Kidney (tissue), 14 donors: ENCODE measurements around the gene CLIP1. TPM values are rescaled to one million over a fixed set of nuclear protein-coding genes. Genes with fewer than 3 reads are reported as not detected.
"Not testable (repeated sequence)": the region's sequence is repeated elsewhere in the genome, so short reads cannot be mapped to it uniquely, and the experiment has no call there.

Experiments used
- DNase-seq, 5 donors: peaks; one replicate each; pipeline ENCODE4 v3.0.0-alpha.2; 2013 to 2020
- FAIRE-seq: peaks from 2 replicates; lab custom pipeline; 2012; peaks lifted over from hg19 to GRCh38; lab: Jason Lieb, UNC
- H3K27ac ChIP-seq, 2 donors: one replicate each; pipeline ENCODE4 v1.7.0; 2013; ENCODE audit warnings: low read depth in 2 of 2, low read length in 2 of 2, inconsistent platforms in 1 of 2
- H3K27me3 ChIP-seq: one replicate; pipeline ENCODE4 v1.7.1; 2013; ENCODE audit warnings: low read length, inconsistent platforms; ENCODE audit not compliant: control insufficient read depth, insufficient read depth
- H3K36me3 ChIP-seq, 3 donors: one replicate each; pipeline versions ENCODE4 v1.7.0 to v1.7.1; 2013; ENCODE audit warnings: low read length in 3 of 3, control low read depth in 1 of 3, inconsistent platforms in 1 of 3; ENCODE audit not compliant: insufficient read depth in 3 of 3, control insufficient read depth in 2 of 3
- H3K4me1 ChIP-seq, 3 donors: one replicate each; pipeline versions ENCODE4 v1.7.0 to v1.7.1; 2013; ENCODE audit warnings: low read length in 3 of 3, inconsistent platforms in 1 of 3, low read depth in 1 of 3; ENCODE audit not compliant: control insufficient read depth in 2 of 3, insufficient read depth in 2 of 3
- H3K4me3 ChIP-seq, 3 donors: one replicate each; pipeline versions ENCODE4 v1.7.0 to v1.8.1; 2013; ENCODE audit warnings: low read length in 3 of 3, control low read depth in 1 of 3, inconsistent platforms in 1 of 3
- H3K9ac ChIP-seq, 3 donors: one replicate each; pipeline versions ENCODE4 v1.7.0 to v1.7.1; 2013; ENCODE audit warnings: low read length in 3 of 3, control low read depth in 1 of 3, inconsistent platforms in 1 of 3
- H3K9me3 ChIP-seq, 3 donors: one replicate each; pipeline versions ENCODE4 v1.7.0 to v1.7.1; 2013; ENCODE audit warnings: low read length in 3 of 3, control low read depth in 1 of 3, inconsistent platforms in 1 of 3; ENCODE audit not compliant: control insufficient read depth in 2 of 3, insufficient read depth in 1 of 3
- intact Hi-C: fragments of 100-400 bp; cut with DNase I; formaldehyde crosslinking; loops from one replicate; pipeline ENCODE4 v1.11.1; 2022
- polyA plus RNA-seq: library from polyadenylated mRNA; stranded (reverse); fragments of 350-450 nt; fragmentation: Illumina TruSeq; extraction: RNeasy Lipid Tissue Mini Kit (QIAGEN cat#74804); gene quantifications from one replicate; pipeline ENCODE4 v1.2.3, GENCODE V29; 2014; ENCODE audit warnings: low read depth, low replicate concordance; ENCODE audit not compliant: insufficient read depth
- total RNA-seq: library from RNA; stranded (reverse); fragmentation: NEBNext Ultra II Directional; extraction: Animal tissue kit (Norgen Biotek cat#: 25700); gene quantifications from one replicate; pipeline ENCODE4 v1.2.1, GENCODE V29; 2021
- TF ChIP-seq, protein P1 (sequence below): IDR thresholded peaks from 3 replicates; pipeline ENCODE4 v1.5.1; 2012; ENCODE audit warnings: mild to moderate bottlenecking, moderate library complexity, borderline replicate concordance; ENCODE audit not compliant: insufficient read depth; ENCODE audit errors: extremely low read depth
- donor health status: control.
- donor health status: control.
- donor health status: control.
- donor health status: control.
- donor health status: control.
- donor health status: DM: yes; HTN: yes; CAD: no.
- donor health status: Normal renal cell carcinoma (clear cell type).

CLIP1 gene
- total and polyA plus RNA-seq, 2 donors from 2014 or later: 14.5 to 85.3 TPM

DNA sequence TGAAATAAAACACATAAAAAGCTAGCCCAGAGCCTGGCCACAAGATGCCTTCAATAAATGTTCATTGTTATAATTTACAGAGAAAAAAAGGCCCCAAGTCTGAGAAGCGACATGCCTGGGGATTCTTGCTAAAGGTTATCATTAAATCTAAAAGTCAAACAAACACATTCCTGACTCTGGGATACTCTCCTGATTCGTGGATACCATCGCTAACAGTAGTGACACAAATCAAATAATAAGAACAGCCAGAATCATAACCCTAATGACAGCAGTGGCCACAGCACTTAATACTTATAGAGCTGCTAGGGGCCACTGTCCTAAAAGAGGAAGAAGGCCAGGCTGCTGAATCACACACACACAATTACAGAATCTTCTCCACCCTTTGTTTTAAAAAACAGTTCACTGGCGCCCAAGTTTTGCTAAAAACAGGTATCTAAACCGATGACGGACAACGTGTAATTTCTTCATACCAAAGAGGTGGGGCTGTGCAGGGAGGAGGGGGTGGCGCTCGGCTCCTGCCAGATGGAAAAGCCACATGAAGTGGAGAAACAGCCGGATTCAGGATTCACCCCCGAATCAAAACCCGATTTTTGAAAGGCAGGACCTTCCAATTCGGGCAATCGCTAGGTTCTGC, 1.2 kb downstream of the CLIP1 start:
- Histone ChIP-seq H3K36me3 (no peaks in the 10 kb centered on the region), H3K4me3 (peak overlapping the region; percentile 73 to 93 (median 93)), H3K9ac (peak overlapping the region; percentile 62 to 99 (median 98)), H3K27me3 (no peaks in the 10 kb centered on the region), H3K27ac (peak overlapping the region; percentile 96 to 99), H3K9me3 (no peaks in the 10 kb centered on the region), H3K4me1 (peaks cover 4 to 21% (median 16%) of the 10 kb centered on the region in 3 donors)
- DNase-seq: peak in 3 of 5 donors; percentile 10 to 67 (median 64)
- intact Hi-C loops: no loop called here
- TF ChIP-seq, protein P1, sequence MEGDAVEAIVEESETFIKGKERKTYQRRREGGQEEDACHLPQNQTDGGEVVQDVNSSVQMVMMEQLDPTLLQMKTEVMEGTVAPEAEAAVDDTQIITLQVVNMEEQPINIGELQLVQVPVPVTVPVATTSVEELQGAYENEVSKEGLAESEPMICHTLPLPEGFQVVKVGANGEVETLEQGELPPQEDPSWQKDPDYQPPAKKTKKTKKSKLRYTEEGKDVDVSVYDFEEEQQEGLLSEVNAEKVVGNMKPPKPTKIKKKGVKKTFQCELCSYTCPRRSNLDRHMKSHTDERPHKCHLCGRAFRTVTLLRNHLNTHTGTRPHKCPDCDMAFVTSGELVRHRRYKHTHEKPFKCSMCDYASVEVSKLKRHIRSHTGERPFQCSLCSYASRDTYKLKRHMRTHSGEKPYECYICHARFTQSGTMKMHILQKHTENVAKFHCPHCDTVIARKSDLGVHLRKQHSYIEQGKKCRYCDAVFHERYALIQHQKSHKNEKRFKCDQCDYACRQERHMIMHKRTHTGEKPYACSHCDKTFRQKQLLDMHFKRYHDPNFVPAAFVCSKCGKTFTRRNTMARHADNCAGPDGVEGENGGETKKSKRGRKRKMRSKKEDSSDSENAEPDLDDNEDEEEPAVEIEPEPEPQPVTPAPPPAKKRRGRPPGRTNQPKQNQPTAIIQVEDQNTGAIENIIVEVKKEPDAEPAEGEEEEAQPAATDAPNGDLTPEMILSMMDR: no peak
- FAIRE-seq: no peak

DNA sequence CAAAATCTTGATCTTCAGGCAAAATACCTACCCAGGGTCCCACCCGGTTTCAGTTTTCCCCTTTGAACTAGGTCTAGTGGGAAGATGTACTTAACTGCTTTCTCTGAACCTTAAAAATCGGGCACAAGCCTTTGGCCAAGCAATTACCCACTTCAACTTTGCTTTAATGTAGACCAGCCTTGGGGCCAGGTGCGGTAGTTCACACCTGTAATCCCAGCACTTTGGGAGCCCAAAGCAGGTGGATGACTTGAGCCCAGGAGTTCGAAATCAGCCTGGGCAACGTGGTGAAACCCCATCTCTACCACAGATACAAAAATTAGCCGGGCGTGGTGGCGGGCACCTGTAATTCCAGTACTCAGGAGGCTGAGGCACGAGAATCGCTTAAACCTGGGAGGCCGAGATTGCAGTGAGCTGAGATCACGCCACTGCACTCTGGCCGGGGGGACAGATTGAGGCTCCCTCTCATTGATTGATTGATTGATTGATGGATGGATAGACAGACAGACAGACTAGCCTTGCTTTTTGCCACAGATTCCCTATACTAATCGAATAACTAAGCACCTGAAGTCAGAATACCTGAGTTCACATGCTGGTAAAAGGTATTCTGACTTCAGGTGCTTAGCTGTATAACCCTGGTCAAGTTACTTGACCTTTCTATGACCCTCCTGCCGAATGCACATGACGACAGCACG, 1.9 kb downstream of the CLIP1 start:
- Histone ChIP-seq H3K9me3 (no peaks in the 10 kb centered on the region), H3K27ac (peak overlapping the region; percentile 96 to 99), H3K4me1 (peaks cover 4 to 21% (median 16%) of the 10 kb centered on the region in 3 donors), H3K4me3 (peak overlapping the region in 2 of 3 donors; percentile 93), H3K9ac (peak overlapping the region in 2 of 3 donors; percentile 98 to 99), H3K36me3 (no peaks in the 10 kb centered on the region), H3K27me3 (no peaks in the 10 kb centered on the region)
- TF ChIP-seq, protein P1: no peak
- intact Hi-C loops: no loop called here
- FAIRE-seq: no peak
- DNase-seq: peak in 1 of 5 donors; percentile 50

DNA sequence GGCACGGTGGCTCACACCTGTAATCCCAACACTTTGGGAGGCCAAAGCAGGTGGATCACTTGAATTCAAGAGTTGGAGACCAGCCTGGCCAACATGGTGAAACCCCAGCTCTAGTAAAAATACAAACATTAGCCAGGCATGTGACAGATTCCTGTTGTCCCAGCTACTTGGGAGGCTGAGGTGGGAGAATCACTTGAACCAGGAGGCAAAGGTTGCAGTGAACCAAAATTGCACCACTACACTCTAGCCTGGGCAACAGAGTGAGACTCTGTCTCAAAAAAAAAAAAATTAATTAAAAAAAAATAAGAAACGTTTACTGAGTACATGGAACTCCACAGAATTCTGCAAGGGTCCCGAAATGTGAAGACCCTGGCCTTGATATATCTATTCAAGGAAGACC, 3.4 kb downstream of the CLIP1 start:
- H3K27ac ChIP-seq, DNase-seq, H3K9me3 ChIP-seq, H3K36me3 ChIP-seq, H3K4me3 ChIP-seq, H3K27me3 ChIP-seq, intact Hi-C loops, H3K9ac ChIP-seq, FAIRE-seq: not testable (repeated sequence)
- peaks cover 4 to 21% (median 16%) of the 10 kb centered on the region in 3 donors for H3K4me1 ChIP-seq

DNA sequence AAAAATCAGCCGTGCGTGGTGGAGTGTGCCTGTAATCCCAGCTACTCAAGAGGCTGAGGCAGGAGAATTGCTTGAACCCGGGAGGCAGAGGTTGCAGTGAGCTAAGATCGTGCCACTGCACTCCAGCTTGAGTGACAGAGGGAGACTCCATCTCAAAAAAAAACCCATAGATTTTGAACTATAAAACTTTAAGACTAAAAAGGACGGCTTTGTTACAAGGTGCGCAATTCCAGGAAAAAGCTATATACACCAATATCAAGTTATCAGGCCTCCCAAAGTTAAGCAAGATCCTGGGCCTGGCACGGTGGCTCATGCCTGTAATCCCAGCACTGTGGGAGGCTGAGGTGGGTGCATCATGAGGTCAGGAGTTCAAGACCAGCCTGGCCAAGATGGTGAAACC, 6.8 kb downstream of the CLIP1 start:
- DNase-seq, intact Hi-C loops, H3K9me3 ChIP-seq, H3K27ac ChIP-seq, H3K36me3 ChIP-seq, FAIRE-seq, H3K27me3 ChIP-seq, H3K4me3 ChIP-seq, H3K9ac ChIP-seq: not testable (repeated sequence)
- H3K4me1 ChIP-seq: peaks cover 0 to 24% (median 3%) of the 10 kb centered on the region in 3 donors
